ENCODE results near the gene USH2A.
"Not testable (repeated sequence)": the region's sequence is repeated elsewhere in the genome, so short reads cannot be mapped to it uniquely, and the experiment has no call there.

USH2A gene

GRCh38 chr1:216028631-216029030 is 394.6 kb downstream of the USH2A start:
- DNase-seq: no peak

- DNase-seq: no peak
Observed at GRCh38 chr1:216024546-216024945, 398.7 kb downstream of the USH2A start.

GRCh38 chr1:216020743-216021345 is 402.4 kb downstream of the USH2A start:
- DNase-seq: no peak

- DNase-seq: no peak
Observed at GRCh38 chr1:216015116-216015515, 408.1 kb downstream of the USH2A start.

GRCh38 chr1:216014086-216014485 is 409.2 kb downstream of the USH2A start:
- no peak for DNase-seq

GRCh38 chr1:216009456-216009855 is 413.8 kb downstream of the USH2A start:
- not testable (repeated sequence) for DNase-seq

GRCh38 chr1:216005916-216006315 is 417.3 kb downstream of the USH2A start:
- peak; percentile 1 for DNase-seq

- DNase-seq: peak; percentile 2
Observed at GRCh38 chr1:215992620-215993019, 430.6 kb downstream of the USH2A start.

- no peak for DNase-seq
Observed at GRCh38 chr1:215987092-215987875, 436.0 kb downstream of the USH2A start.

GRCh38 chr1:215986401-215986800 is 436.8 kb downstream of the USH2A start:
- DNase-seq: no peak

- DNase-seq: no peak
Observed at GRCh38 chr1:215983680-215984079, 439.6 kb downstream of the USH2A start.

- DNase-seq: no peak
Observed at GRCh38 chr1:215971793-215972441, 451.3 kb downstream of the USH2A start.

- DNase-seq: no peak
Observed at GRCh38 chr1:215970406-215970805, 452.8 kb downstream of the USH2A start.

GRCh38 chr1:215963621-215964020 is 459.6 kb downstream of the USH2A start:
- DNase-seq: no peak

GRCh38 chr1:215963040-215963439 is 460.2 kb downstream of the USH2A start:
- no peak for DNase-seq

- no peak for DNase-seq
Observed at GRCh38 chr1:215958841-215959240, 464.4 kb downstream of the USH2A start.

- DNase-seq: no peak
Observed at GRCh38 chr1:215957663-215958062, 465.6 kb downstream of the USH2A start.

- DNase-seq: no peak
Observed at GRCh38 chr1:215932558-215932957, 490.7 kb downstream of the USH2A start.

GRCh38 chr1:215926670-215927069 is 496.6 kb downstream of the USH2A start:
- DNase-seq: no peak

- DNase-seq: no peak
Observed at GRCh38 chr1:215923129-215923824, 500.0 kb downstream of the USH2A start.

- no peak for DNase-seq
Observed at GRCh38 chr1:215911406-215911968, 511.8 kb downstream of the USH2A start.

- no peak for DNase-seq
Observed at GRCh38 chr1:215905493-215906115, 517.6 kb downstream of the USH2A start.

- no peak for DNase-seq
Observed at GRCh38 chr1:215900684-215901083, 522.6 kb downstream of the USH2A start.

Measured in suppressor macrophage treated with lipopolysaccharide for 4 hours (primary cell).